HG03097 (cell line): ENCODE results near the gene R3HDM4.

Source experiments
- ATAC-seq: cut with Tn5 transposase; IDR thresholded peaks from one replicate; pipeline ENCODE4 v1.9.1; 2021; ENCODE audit not compliant: unreplicated experiment, low FRiP score

Gene R3HDM4

DNA sequence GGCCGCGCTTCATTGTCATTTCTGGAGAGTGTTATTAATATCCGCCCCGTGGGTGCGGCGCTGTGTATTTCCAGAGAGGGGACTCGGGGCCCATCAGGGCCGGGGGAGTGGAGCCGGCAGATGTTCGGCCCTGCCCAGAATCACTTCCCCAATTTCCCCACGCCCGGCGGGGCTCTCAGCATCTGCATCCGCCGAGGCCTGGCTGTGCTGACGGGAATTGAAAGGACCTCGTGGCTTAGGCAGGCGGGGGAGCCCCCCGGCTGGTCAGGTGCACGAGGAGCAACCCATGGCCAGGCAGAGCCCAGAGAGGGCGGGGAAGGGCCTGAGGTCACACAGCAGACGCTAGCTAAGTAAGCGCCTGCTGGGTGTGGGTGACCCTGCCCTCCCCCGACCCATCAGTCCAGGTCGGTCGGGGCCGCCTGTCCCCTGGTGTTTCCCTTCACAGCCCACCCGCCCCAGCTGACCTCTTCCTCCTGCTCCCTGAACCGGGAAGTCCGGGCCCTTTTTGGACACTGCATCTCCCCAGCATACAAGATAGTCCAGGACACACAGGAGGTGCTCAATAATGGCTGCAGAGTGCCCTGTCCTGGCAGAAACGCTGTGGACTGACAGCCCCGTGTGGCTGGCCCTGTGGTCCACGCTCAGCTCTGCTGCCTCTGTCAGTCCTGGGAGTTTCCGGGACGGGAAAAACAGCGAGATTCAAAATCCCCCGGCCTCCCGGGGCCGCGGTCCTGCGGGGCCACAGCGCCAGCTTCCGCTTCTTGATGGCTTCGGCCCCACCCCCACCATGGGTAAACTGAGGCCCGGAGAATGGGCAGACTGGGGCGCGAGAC lies 34.9 kb upstream of the R3HDM4 start:
- peak; percentile 74 for ATAC-seq

DNA sequence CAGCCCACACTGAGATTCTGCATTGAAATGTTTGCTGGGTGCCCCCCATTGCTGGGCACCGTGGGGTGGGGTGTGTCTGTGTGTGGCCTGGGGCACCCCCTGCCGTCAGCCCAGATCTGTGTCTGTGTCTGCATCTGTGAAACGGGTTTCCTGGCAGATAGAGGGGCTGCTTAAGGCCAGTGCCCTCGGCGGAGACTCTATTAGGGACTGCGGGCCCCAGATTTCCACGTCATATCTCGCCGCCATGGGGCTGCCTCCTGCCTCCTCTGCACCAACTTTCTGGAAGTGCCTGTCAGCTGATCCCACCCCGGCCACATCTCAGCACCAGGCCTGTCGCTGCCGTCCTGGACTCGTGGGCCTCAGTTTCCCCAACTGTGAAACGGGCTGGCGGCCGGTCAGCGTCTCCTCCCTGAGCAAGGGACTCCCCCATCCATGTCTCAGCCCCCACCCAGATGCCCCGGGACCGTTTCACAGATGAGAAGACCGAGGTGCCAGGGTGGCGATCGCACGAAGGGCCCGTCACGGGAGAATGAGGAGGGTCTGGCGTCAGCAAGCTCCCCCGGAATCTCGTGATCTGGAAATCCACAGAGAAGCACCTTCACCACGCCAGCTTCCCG lies 34.2 kb upstream of the R3HDM4 start:
- ATAC-seq: no peak

DNA sequence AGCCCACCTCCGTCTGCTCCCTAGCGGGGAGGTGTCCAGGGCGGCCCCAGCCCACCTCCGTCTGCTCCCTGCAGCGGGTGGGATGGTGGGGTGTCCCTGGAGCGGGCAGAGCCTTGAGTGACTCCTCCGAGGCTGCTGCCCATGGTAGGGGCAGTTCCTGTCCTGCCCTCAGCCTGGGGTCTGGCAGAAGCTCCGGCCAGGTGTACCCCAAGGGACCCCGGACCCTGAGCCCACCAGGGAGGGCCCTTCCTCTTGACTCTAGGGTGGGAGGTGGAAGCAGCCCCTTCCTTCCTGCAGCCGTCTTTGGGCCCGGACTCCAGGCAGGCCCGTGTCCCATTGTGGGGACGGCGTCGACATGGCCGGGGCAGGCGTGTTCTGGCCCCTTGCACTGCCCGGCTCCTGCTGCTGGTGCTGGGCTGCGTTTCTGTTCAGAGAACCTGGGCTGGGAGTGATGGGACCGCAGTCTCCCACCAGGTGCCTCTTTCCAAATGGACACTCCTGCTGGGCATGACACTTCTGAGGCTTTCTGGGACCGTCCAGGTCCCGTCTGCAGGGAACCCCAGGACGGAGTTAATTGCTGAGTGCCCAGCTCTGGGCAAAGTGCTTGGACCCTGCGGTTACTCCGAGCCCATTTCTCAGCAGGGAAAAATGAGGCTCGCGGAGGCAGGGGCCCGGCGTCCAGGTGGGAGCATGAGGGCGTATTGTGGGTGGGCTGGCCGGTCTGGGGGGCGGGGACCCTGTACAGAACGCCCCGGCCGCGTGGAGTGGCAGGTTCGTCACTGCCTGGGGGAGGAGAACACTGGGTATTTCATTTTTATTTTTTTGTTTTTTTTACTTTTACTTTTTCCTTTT lies 32.6 kb upstream of the R3HDM4 start:
- ATAC-seq: no peak

DNA sequence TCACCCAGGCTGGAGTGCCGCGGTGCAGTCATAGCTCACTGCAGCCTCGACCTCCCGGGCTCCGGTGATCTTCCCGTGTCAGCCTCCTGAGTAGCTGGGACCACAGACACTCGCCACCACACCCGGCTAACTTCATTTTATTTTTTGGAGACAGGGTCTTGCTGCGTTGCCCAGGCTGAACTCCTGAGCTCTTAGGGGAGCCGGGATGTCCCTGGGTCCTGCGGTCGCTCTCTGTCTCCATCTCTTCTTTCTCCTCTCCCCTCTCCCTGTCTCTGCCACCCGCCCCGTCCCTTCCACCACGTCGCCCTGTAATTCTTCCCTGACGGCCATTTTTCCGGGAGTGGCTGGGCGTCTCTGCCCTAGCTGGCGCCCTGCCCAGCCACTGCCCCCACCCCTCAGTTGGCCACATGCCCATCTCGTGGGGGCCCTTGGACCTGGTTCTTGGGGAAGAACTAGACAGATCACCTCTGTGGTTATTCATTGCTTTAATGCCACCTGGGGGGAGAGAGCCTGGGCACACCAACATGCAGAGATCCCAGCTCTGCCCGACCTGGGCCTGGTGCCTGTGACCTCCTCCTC lies 31.7 kb upstream of the R3HDM4 start:
- no peak for ATAC-seq

DNA sequence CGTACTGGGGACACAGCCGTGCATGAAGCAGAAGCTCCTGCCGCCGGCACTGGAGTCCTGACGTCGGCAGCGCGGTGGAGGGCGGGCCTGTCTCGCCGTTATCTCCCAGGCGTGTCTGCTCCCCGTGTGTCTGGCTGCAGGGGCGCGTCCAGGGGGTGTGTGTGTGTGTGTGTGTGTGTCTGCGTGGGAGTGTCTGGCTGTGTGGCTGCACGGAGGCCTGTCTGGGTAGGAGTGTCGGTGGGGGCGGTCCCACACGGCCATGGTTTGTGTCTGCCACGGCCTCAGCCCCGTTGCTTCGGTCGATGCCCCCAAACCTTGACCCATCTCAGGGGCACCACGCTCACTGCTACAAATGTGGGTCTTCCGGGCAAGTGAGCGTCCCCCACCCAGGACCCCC lies 31.1 kb upstream of the R3HDM4 start:
- no peak for ATAC-seq

DNA sequence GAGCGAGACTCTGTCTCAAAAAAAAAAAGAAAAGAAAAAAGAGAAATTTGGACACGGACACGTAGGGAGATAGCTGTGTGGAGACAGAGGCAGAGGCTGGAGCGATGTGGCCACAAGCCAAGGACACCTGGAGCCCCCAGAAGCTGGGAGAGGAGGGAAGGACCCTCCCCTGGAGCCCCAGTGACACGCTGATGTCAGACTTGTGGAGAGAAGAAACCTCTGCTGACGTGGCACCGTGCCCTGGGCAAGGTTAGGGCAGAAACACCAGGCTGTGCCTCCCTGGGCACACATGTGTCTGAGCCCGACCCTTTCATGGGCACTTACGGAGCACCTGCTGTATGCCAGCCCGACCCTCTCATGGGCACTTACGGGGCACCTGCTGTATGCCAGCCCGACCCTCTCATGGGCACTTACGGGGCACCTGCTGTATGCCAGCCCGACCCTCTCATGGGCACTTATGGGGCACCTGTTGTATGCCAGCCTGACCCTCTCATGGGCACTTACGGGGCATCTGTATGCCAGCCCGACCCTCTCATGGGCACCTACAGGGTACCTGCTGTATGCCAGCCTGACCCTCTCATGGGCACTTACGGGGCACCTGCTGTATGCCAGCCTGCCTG lies 30.6 kb upstream of the R3HDM4 start:
- ATAC-seq: no peak

DNA sequence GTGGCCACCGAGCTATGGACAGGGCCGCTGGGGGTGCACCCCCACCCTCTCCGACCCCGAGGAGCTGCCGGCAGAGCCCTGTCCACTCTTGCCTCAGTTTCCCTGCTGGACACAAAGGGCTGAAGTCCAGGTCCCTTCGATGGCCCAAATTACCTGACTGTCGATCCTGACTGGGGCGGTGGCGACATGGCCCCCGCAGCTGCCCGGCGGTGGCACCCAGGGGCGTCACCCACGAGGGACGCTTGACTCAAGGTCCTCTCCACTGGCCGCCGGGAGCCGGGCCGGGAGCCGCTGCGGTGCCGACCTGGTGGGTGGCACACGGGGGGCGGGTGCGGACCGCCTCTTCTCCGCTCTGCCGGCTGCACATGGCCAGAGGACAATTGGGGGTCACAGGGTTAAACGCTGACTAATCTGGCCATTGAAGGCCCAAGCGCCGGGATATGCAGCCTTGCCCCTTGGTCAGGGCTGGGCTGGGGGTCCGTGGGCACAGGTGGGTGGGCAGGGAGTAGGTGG lies 29.2 kb upstream of the R3HDM4 start:
- ATAC-seq: no peak

DNA sequence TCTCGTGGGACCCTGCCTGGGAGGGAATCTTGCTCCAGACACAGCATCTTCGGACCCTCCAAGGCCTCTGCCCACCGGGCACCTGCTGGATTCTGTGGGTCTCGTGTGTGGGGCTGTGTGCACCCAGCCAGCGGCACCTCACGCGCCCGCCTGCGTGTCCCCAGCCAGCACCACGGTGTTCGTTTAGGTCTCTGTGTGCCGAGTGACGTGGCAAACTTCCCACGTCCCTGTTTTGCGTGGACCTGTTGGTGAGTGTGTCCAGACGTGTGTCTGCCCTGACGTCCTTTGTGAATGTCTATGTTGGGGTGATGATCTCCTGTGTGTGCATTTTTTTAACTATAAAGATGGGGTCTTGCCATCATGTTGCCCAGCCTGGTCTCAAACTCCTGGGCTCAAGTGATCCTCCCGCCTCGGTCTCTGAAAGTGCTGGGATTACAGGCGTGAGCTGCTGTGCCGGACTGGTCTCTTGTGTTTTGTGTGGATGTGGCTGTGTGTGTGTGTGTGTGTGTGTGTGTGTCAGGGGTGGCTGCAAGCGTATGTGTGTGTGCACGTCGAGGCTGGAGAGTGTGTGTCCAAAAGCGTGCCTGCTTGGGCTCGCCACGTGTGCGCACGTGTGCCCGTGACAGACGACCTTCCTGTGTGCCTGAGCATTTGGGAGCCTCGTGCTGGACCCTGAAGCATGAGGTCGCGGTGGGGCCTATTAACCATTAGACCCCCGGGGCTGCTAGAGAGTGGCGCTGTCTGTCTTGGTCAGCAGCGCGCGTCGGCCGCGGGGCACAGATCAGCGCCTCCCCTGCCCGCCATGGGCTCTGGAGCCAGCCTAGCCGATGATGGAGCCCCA lies 28.5 kb upstream of the R3HDM4 start:
- ATAC-seq: no peak

DNA sequence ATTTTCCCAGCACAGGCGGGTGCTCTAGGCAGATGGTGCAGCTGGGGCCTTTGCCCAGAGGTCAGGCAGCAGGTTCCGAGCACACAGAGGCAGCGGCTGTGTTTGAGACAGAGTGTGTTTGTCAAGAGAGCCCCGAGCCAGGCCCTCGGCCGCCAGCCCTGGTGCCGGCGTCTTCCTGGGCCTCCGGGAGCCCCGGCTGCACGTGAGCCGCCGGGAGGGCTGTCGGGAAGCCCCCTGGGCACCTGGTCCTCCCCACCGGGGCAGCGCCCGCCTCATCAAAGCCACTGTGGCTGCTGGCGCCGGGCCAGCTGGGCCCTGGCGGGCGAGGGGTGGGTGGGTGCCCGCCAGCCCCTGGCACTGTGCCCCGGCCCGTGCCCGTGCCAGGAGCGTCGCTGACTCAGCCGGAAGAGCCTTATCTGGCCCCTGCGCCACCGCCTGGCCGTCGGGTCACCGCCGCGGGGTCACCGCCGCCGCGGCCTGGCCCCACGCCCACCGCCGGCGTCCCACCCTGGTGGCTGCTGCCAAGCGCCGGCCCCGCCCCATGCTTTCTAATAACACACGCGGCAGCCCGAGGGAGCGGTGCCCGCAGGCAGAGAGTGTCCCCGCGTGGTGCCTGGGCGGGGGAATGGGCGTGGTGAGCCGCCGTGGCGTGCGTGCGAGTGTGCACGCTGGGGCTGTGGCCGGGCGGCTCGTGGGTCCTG lies 27.7 kb upstream of the R3HDM4 start:
- ATAC-seq: peak; percentile 49

DNA sequence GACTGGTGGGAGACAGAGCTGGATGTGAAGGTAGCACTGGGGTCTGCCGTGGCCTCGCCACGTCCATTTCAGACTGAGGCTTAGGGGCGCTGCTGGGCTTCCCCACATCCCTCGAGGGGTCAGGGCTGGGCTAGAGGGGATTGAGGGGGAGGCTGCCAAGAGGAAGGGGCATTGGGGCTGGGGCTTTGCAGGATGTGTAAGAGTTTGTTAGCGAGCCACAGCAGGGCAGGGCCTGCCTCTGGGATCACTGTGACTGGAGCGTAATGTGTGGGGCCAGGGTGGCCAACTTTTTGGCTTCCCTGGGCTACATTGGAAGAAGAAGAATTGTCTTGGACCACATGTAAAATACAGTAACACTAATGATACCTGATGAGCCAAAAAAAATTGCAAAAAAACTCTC lies 26.9 kb upstream of the R3HDM4 start:
- no peak for ATAC-seq

DNA sequence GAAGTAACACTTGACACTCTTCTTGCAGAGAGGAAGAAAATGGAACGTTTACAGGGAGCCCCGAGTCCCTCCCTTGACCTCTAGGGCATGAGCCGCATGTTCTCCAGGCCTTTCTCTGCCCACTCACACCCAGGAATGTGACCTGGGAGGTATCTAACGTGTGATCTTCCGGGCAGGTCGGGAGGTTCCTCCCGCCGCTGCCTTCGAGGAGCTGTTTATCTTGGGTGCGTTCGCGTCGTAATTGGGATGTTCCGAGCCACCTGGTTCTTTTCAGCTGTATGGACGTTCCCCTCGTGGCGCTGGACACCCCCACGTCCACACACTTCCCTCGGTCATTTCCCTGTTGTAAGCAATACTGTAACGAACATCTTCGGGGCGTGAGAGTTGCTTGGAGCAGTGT lies 26.4 kb upstream of the R3HDM4 start:
- ATAC-seq: no peak

DNA sequence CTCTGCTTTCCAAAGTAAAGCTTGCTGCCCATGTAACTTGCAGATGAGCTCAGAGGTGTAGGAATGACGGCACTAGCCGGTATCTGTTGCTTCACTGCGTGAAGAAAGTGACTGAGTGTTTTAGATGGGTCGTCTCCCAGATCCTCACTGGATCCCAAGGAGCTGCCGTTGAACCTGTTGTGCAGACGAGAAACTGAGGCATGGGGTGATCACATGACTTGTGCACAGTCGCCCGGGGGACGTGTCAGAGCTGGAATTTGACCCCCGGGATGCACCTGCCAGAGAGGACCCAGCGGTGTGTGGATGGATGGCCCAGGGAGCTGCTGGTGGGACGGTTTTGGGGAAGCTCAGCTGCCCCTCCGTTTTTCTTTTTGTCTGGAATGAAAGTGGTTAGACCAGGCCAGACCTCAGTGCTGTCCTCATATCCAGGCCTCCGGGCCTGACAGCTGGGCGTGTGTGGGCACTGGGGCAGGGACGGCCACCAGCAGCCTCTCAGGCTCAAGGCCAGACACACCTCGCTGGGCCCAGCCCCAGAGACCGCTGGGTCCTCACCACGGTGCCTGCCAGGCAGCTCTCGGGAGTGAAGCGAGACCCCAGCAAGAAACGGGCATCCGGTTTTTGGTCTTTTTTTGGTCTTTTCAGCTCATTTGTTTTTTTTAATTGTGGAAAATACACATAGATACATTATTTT lies 25.4 kb upstream of the R3HDM4 start:
- ATAC-seq: no peak

DNA sequence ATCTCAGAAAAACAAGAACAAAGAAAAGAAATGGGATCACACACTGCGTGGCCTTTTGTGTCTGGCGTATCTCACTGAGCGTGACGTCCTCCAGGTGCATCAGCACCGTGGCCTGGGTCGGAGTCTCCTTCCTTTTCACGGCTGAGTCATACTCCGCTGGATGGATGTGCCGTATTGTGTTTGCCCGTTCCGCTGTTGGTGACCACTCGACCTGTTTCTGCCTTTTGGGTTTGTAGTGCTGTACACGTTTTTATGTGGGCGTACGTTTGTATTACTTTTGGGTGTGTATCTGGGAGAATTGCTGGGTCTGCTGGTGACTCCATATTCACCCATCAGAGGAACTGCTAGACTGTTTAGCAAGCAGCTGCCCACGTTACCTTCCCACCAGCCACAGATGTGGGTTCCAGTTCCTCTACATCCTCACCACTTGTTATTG lies 24.3 kb upstream of the R3HDM4 start:
- no peak for ATAC-seq

DNA sequence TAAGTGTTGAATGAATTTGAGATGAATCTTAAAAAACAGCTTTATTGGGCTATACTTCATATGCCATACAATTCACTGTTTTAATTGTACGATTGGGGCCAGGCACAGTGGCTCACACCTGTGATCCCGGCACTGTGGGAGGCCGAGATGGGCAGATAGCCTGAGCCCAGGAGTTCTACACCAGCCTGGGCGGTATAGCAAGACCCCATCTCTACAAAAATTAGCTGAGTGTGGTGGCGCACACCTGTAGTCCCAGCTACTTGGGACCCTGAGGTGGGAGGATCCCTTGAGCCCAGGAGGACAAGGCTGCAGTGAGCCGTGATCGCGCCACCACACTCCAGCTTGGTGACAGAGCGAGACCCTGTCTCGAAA lies 23.1 kb upstream of the R3HDM4 start:
- ATAC-seq: no peak

DNA sequence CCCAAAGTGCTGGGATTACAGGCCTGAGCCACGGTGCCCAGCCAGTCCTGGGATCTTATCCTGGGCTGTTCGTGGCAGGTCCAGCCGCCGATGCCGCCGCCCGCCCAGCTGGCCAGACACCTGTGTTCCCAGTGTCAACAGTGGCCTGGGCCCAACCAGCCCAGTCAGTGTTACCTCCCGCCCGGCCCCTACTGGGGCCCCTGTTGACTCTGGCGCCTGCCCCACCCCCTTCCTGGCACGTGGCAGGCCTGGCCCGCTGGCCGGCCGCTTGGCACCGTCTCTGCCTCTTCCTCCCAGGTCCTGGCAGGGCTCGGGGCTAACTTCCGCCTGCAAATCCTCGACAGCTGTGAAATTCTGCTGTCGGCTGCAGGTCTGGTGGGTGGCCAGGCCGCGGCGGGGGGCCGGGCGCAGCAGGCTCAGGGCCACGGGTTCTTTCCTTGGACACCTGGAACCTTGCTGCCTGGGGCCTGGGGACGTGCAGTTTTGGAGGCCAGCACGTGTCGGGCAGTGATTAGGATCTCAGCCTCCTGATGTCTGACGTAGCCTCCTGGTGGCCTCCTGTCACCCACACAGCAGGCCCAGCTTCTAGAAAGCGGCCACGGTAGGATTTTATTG lies 22.0 kb upstream of the R3HDM4 start:
- no peak for ATAC-seq

DNA sequence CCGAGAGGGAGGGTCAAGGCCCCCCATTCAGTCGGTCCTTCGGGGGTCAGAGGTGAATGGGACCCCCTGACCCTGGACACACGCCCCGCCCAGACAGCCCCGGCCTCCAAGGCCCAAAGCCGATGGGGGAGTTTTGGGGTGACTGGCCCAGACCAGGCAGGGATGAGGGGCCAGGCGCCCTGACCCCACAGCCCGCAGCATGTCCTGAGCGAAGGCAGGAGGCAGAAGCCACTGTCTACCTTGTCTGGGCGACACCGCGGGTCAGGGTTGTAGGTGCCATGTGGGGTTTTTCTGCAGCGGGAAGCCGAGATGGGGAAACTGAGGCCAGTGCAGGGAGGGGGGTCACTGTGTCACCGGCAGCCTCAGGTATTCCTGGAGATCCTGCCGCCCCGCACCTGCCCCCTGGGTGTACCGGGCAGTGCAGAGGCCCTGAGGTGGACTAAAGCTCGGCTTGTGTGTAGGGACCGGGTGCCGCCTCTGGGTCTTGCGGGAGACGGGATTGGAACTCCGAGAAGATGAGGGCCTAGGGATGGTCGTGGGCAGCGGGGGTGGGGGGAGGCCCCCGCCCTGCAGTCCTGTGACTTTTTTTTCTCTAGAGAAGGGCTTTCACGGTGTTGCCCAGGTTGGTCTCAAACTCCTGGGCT lies 21.3 kb upstream of the R3HDM4 start:
- ATAC-seq: no peak

DNA sequence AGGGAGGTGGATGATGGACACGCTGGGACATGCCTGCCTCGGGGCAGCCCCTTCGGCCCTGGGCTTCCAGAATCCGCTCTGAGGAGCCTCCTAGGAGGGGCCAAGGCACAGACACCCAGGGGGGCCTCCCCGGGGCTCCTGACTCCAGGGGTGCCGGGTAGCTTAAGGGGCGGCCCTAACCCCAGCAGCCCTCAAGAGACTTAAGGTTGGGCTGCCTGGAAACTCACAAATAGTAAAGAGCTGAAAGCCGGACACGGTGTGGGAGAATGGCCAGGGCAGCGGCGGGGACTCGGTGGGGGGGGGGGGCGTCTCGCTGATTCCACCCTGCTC lies 20.5 kb upstream of the R3HDM4 start:
- no peak for ATAC-seq
